ENCODE data around the gene GATA6.
"Not testable (repeated sequence)": the region's sequence is repeated elsewhere in the genome, so short reads cannot be mapped to it uniquely, and the experiment has no call there.

The GATA6 gene

DNA sequence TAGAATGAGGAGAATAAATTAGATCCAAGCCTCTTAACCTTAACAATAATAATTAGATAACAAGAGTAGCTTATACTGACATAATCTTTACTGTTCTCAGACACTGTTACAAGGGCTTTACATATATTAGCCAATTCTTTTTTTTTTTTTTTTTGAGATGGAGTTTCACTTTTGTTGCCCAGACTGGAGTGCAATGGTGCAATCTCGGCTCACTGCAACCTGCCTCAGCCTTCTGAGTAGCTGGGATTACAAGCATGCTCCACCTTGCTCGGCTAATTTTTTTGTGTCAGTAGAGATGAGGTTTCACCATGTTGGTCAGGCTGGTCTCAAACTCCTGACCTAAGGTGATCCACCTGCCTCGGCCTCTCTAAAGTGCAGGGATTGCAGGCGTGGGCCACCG lies 27.6 kb downstream of the GATA6 start:
- not testable (repeated sequence) for H3K4me3 ChIP-seq (ENCODE audit: low read length); DNase-seq (ENCODE audit: low read depth, low spot score)

DNA sequence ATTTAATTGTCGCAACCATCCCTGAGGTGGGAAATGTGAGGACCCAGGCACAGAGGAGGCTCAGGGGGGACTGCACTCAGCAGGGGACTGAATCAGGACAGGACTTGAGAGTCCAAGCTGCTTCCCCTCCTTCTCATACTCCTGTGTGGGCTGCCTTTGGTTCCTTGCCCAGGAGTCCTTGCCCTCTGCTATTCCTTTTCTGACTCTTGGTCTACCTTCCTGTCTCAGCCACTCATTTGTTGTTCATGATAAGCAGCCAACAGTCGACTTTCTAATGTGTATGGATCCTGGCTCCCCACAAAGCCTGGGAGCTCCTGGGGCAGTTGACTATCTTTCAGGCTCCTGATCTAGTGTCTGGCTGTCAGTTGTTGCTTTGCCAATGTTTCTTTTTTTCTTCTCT lies 28.3 kb downstream of the GATA6 start:
- H3K4me3 ChIP-seq (ENCODE audit: low read length) = no peak overlapping the region
- DNase-seq (ENCODE audit: low read depth, low spot score) = no peak

DNA sequence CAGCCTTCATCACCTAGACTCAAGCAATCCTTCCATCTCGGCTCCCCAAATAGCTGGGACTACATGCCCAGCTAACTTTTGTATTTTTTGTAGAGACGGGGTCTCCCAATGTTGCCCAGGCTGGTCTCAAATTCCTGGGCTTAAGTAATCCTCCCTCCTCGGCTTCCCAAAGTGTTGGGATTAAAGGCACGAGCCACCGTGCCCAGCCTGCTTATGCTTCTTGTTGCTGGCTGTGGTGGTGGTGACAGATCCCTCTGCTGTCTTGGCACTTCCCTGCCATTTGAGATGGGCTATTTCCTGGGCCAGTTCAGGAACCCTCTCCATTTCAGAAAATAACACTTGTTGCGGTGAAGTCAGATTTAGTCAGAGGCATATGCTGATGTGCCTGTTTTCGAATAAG lies 28.8 kb downstream of the GATA6 start:
- H3K4me3 ChIP-seq (ENCODE audit: low read length) = no peak overlapping the region
- DNase-seq (ENCODE audit: low read depth, low spot score) = no peak

DNA sequence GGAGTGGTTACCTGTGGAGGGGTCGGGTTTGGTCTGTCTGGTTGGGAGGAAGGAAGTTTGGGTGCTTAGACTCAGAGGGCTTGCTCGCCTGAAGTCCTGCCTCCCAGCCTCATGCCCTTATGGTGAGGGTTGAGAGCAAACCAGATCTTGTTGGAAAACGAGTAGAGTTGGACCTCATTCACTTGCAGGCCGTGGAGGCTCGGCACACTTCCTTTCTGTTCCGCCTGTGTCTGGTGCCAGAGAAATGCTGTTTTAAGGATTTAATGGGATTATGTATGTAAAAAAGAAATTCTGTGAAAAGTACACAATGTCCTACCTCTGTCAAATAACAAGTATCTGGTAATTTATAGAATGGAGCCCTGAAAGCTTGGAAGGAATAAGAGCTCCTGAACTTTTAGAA lies 29.6 kb downstream of the GATA6 start:
- DNase-seq (ENCODE audit: low read depth, low spot score) = no peak
- no peak overlapping the region for H3K4me3 ChIP-seq (ENCODE audit: low read length)

GRCh38 chr18:22200611-22201225 lies 31.3 kb downstream of the GATA6 start:
- no peak for DNase-seq (ENCODE audit: low read depth, low spot score)
- no peak overlapping the region for H3K4me3 ChIP-seq (ENCODE audit: low read length)

DNA sequence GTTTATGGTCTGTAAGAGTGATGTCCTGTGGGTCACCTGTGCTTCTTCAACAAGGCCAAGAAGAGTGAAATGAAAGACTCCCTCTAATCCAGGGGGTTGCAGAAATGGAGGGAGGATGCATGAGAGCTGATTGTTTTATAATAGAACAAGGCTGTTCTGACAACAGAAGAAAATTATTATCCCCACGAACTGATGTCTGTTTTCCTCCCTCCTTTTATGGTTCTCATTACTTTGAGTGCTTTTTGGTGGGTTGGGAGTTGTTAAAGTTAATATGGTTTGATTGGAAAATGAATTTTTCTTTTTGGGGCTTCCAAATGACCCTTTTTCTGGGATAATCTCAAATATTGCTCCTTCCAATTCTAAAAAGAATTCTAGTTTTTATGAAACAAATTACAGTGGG lies 33.6 kb downstream of the GATA6 start:
- DNase-seq (ENCODE audit: low read depth, low spot score) = no peak
- H3K4me3 ChIP-seq (ENCODE audit: low read length) = no peak overlapping the region

DNA sequence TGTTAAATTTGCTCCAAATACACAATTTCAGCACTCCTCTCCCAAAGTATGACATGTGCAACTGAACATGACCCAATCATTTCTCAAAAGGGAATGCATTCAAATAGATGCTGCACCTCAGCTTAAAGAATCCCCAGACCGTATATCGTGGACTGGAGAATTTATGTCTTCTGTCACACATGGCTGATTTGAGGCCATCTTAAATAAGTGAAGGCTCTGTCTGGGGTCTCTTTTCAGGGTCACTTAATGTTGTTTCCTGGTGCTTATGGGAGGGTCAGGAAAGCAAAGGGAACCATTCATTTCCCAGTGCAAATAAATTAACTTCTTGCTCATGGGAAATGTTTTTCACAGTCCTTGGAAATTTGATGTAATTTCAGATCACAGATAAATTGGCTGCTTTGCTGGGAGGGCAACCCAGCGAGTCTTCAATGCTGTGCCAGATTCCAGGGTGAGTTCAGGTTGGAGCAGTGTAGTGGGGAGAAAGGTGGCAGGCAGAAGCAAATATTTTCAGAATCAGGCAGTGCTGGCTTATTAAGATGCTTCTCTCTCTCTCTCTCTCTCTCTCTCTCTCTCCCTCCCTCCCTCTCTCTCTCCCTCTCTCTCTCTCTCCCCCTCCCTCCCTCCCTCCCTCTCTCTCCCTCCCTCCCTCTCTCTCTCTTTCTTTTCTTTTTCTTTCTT lies 34.3 kb downstream of the GATA6 start:
- no peak for DNase-seq (ENCODE audit: low read depth, low spot score)
- no peak overlapping the region for H3K4me3 ChIP-seq (ENCODE audit: low read length)

- no peak overlapping the region for H3K4me3 ChIP-seq (ENCODE audit: low read length)
These were observed 34.8 kb downstream of the GATA6 start for GRCh38 chr18:22204214-22204536.

DNA sequence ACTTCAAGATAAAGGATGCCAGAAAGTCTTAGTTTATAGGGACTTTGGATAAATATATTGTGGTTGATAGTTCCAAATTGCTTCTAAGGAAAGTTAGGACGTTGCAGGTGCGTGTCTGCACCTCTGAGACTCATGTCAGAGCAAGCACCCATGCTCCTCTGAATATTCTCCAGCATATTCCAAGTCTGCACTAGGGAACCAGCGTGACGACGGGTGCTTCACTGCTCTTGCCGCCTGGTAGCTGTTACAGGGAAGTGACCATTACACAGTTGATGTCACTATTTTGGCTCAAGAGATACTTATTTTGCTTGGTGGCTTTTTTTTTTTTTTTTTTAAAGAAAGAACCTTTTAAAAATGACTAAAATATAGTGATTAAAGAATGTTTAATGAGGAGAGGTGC lies 35.6 kb downstream of the GATA6 start:
- no peak for DNase-seq (ENCODE audit: low read depth, low spot score)
- no peak overlapping the region for H3K4me3 ChIP-seq (ENCODE audit: low read length)

More at GRCh38 chr18:22204214-22204536, 34.8 kb downstream of the GATA6 start:
- no peak for DNase-seq (ENCODE audit: low read depth, low spot score)

DNA sequence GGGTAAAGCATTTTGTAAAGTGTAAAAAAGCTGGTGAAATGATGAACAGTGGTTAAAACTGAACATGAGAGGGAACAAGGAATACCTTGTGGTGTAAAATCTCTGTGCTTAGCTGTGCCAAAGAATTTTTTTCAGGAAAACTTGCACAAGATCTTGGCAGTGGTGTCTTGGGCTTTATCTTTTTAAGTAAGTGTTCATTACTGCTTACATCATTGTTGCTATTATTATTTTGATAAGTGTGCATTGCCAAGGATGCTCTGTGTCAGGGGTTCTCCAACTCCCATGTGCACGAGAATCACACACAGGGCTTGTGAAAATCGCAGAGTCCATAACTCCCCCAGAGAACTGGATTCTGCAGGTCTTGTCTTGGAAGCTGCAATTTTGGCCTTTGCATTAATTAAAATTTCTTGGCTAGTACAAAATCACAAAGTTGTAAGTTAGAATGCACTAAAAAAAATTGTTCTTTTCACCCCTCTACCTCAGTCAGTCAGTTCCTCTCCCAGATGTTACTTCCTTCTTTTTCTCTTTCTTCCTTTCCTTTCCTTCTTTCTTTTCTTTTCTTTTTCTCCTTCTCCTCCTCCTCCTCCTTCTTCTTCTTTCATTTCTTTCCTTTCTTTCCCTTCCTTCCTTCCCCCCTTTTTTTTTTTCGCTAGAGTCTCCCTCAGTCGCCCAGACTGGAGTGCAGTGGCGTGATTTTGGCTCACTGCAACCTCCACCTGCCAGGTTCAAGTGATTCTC lies 37.8 kb downstream of the GATA6 start:
- no peak for DNase-seq (ENCODE audit: low read depth, low spot score)

DNA sequence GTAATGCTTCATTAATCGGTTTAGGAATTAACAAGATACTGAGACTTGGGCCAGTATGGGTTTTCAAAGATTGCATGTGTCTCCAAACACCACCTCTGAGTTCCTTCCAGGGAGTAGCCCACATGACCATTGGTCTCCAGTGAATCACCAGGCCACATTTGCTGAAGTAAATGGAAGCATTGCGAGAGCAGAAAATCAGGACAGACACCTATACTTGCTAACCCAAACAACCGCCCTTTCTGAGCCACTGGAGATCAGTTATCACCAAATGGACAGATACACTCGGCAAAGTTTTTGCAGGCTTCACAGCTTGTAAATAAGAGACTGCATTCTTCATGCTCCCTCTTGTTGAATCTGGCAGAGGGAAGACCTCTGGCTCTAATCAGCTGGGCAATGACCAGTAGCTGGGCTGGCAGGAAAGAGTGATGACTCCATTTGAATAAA lies 40.9 kb downstream of the GATA6 start:
- DNase-seq (ENCODE audit: low read depth, low spot score) = no peak
- H3K4me3 ChIP-seq (ENCODE audit: low read length) = no peak overlapping the region

More for the DNA sequence above, 37.8 kb downstream of the GATA6 start:
- no peak overlapping the region for H3K4me3 ChIP-seq (ENCODE audit: low read length)

GRCh38 chr18:22211657-22212056 lies 42.3 kb downstream of the GATA6 start:
- no peak overlapping the region for H3K4me3 ChIP-seq (ENCODE audit: low read length)
- no peak for DNase-seq (ENCODE audit: low read depth, low spot score)

DNA sequence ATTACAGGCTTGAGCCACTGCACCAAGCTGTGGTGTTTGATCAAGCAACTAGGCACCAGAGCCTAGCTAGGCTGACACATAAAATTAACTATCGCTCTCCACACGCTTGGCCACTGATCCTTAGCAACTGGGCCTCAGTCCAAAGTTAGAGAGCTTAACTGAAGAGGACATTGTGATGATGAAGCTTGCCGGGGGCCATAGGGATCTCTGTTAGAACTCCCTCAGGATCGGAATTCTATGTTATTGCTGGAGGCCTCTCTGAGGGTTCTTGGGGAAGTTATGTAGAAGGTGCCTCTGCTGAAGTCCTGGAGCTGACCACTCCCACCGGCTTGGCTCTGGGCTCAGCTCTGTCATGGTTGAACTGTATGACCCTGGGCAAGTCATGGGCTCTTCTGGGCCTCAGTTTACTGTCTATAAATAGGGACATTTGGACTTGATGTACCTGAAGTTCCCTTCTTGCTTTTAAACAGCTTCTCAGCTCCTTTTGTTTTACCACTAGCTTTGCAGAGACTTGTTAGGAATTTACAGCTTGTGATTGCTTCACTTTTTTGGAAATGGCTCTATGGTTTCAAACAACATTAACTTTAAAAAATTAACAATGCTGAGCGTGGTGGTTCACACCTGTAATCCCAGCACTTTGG lies 44.1 kb downstream of the GATA6 start:
- DNase-seq (ENCODE audit: low read depth, low spot score) = no peak
- no peak overlapping the region for H3K4me3 ChIP-seq (ENCODE audit: low read length)

GRCh38 chr18:22214731-22215528 lies 45.5 kb downstream of the GATA6 start:
- DNase-seq (ENCODE audit: low read depth, low spot score) = no peak
- H3K4me3 ChIP-seq (ENCODE audit: low read length) = no peak overlapping the region

- H3K4me3 ChIP-seq (ENCODE audit: low read length) = no peak overlapping the region
- DNase-seq (ENCODE audit: low read depth, low spot score) = no peak
These were observed 49.4 kb downstream of the GATA6 start for GRCh38 chr18:22218835-22219234.

DNA sequence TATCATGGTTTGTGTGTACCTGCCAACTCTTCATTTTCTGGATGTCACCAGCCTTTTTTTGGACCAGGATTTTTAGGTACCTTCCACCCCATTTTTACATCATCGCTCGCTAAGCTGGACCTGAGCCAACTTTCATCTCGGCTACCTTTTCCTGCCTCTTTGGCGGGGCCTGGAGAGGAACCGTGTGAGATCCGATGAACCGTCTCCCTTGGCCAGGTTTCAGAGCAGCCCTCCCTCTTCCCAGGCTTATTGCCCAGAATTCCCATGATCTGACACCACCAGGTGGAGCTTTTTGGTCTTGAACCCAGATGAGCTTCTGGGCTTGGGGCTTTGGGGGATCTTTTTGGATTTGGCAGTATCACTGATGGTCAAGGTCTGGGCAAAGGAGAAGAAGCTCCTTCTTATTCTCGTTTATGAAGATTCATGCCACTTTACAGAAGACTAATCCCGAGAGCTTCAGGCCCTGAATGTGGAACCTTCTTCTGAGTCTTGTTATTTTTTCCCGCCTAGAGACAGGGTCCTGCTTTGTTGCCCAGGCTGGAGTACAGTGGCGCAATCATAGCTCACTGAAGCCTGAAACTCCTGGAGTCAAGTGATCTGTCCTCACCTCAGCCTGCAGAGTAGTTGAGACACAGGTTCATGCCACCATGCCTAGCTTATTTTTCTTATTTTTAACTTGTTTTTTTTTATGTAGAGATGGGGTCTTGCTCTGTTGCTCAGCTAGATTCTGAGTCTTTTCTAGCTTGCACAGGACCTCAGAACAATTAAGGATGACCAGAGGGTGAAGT lies 50.4 kb downstream of the GATA6 start:
- DNase-seq (ENCODE audit: low read depth, low spot score) = no peak
- H3K4me3 ChIP-seq (ENCODE audit: low read length) = no peak overlapping the region

DNA sequence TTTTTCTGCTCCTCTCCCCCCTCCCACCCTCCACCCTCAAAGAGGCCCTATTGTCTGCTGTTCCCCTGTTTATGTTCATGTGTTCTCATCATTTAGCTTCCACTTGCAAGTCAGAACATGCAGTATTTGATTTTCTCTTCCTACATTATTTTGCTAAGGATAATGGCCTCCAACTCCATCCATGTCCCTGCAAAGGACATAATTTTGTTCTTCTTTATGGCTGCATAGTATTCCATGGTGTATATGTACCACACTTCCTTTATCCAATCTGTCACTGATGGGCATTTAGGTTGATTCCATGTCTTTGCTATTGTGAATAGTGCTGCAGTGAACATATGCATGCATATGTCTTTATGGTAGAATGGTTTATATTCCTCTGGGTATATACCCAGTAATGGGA lies 51.2 kb downstream of the GATA6 start:
- DNase-seq (ENCODE audit: low read depth, low spot score); H3K4me3 ChIP-seq (ENCODE audit: low read length): not testable (repeated sequence)

DNA sequence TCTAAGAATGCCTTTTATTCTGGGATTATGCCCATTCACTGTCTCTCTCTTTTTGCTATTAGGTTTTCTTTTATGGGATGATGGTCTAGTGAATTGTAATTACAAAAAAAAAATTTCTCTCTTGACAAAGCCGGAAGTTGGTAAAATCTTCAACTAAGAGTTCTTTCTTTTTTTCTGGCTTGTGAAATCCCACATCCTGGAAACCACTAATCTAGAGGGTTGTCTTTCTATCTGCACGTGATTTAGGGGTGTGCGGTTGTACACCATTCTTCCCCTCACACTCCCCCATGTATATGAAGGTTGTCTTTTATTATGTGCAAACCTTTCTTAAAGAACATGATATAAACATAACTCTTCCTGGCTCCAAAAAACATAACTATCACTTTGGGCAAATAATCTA lies 52.0 kb downstream of the GATA6 start:
- H3K4me3 ChIP-seq (ENCODE audit: low read length) = no peak overlapping the region
- DNase-seq (ENCODE audit: low read depth, low spot score) = peak; percentile 81

Measured in Jurkat, Clone E6-1 (cell line).